GM11168 (cell line): Measurements from ENCODE around the gene COL20A1.

ENCODE experiments used
- in situ Hi-C: fragments of 300-500 bp; cut with MboI; formaldehyde crosslinking; loops from one replicate; pipeline ENCODE4 v1.12.0; 2022; ENCODE audit warnings: low sequenced_read_pairs; ENCODE audit not compliant: unreplicated experiment

COL20A1 gene

GRCh38 chr20:63289311-63290135, 3.5 kb upstream of the COL20A1 start:
- in situ Hi-C loops = no loop called here

- in situ Hi-C loops = no loop called here
Measured at GRCh38 chr20:63290136-63290676, 2.8 kb upstream of the COL20A1 start.

DNA sequence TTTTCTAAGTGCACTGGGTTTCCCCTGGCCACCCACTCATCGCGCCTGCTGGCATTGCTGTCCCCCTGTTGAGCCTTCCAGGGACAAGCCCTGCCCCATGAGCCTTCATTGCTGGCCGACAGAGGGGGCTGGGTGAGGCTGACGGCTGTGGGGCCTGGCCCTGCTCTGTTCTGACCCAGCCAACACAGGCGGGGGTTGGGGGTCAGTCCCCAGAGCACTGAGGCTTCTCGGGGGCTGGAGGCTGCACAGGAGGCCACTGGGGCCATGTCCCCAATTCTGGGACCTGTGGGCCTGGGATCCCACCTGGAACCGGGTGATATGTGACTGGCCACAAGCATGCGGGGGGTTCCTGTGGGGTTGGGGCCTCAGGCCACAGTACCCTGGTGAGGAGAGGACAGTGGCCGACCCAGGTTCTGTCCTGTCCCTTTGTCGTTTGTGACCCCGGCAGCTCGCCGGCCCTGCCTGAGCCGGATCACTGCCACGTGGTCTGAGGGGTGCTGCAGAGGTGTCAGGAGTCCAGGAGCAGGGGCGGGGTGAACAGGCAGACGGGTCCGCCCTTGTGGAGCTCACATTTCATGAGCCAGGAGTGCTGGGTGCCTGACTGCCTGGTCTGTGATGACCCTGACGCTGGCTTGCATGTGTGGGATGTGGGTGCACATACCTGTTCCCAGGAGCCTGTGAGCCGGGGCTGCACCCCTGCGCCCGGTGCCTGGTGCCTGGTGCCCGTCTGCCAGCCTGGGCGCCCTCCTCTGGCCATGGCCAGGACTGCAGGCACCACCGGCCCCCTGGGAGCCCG, 2.1 kb upstream of the COL20A1 start:
- in situ Hi-C loops = no loop called here

DNA sequence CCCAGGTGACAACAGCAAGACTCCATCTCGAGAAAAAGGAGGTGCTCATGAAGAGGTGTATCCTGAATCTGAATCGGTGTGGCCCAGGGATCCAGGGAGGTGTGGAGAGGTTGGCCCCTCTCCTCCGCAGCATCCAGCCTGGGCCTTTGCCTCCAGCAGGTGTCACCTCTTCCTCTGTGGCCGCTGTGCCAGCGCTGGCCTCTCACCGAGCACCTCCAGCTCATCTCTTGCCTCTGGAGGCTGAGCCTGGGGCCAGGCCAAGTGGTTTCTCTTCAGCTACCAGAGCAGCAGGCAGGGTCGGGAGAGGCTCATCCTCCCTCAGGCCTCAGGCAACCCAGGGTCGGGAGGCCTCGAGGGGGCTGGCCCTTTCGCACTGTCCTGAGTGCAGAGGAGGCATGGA, 1.2 kb upstream of the COL20A1 start:
- in situ Hi-C loops = no loop called here

- in situ Hi-C loops = no loop called here
Measured at GRCh38 chr20:63292292-63292701, 689 bp upstream of the COL20A1 start.

- in situ Hi-C loops = no loop called here
Measured at GRCh38 chr20:63293456-63293855, 470 bp downstream of the COL20A1 start.

DNA sequence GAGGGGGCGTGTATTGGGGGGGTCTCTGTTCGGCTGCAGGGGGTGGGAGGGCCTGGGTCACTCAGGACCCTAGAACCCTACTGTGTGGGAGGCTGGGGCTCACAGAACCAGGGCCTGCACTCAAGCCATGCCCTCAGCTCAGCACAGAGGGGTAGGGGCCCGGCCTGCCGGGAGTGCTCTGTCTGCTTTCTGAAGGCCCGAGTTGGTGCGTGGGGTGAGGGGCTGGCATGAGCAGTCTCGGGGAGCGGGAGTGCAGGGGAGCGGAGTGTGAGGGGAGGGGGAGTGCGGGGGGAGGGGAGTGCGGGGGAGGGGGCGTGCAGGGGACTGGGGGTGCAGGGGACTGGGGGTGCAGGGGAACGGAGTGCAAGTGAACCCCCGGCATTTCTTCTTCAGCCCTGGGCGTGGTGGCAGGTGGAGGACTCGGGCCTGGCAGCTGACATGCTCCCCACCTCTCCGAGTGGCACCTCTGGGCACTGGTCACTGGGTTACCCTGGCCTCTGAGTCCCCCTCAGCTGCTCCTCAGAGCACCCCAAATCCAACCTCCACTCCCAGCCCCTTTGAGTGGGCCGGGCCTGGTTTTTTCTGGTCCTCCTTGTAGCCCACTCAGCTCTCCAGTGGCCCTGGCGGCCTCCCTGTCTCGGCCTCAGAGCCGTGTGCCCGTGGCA, 1.0 kb downstream of the COL20A1 start:
- in situ Hi-C loops = no loop called here

DNA sequence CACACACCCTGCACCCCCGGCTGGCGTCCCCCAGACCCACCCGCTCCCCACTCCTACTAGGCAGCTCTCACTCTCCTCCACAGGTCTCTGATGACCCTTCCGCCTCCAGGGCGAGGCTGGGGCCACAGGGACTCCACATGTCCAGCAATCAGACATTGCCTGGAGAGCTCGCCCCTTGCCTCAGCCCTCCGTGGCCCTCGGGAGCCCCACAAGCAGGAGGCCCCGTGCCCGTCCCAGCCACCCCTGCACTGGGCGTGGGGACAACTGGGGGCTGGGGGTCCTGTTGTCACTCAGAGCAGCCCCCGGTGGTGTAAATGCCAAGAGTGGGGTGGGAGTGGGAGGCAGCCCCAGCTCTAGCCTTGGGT, 1.5 kb downstream of the COL20A1 start:
- in situ Hi-C loops = no loop called here

DNA sequence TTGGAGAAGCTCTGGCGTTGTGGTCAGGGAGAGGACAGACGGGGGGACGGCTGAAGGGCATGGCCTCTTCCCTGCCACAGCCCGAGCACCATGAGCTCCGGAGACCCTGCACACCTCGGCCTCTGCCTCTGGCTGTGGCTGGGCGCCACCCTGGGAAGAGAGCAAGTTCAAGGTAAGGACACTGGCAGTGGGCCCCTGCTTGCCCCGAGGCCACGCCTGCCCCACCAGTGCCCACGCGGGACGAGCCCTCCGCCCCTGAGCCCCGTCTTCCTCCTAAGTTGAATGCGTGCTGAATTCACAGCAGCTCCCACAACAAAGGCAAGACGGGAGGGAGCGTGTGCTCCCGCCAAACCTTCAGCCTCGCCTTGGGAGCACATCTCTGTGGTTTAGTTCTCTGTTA, 2.0 kb downstream of the COL20A1 start:
- in situ Hi-C loops = no loop called here

DNA sequence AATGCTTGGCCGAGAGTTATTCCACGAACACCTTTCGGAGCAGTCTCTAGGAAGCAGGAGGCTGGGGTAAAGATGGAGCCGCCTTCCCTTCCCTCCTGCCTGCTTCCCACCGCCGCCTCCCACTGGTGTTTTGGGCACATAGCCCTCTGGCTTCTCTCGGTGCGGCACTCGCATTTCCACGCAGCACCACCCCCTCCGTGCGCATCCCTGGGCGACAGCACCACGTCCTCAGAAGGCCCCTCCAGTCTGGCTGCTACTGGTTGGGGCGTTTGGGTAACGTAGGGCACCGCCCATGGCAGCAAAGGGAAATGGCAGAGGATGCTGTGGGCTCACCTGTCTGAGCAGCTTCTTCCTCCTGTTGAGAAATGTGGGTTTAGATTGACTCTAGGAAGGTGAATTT, 2.4 kb downstream of the COL20A1 start:
- in situ Hi-C loops = no loop called here

DNA sequence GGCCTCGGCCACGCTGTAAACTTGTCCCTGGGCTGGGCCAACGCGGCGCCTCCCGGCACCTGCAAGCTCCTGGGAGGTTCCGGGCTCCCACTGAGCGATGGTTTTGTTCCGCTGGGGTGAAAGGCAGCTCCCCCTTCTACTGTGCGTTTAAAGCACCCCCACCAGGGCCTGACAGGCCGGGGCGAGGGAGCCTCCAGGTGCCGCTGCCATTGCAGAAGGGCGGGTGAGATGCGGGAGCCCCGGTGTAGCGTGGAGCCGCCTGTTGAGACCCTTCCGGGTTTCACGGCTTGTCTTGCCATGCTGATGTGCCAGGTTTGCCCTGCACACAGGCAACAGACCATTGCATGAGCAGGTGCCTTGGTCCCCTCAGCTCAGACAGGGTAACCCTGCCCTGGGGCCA, 2.9 kb downstream of the COL20A1 start:
- in situ Hi-C loops = no loop called here

- in situ Hi-C loops = no loop called here
Measured at GRCh38 chr20:63296531-63297299, 3.7 kb downstream of the COL20A1 start.

- in situ Hi-C loops = no loop called here
Measured at GRCh38 chr20:63297371-63297781, 4.4 kb downstream of the COL20A1 start.

DNA sequence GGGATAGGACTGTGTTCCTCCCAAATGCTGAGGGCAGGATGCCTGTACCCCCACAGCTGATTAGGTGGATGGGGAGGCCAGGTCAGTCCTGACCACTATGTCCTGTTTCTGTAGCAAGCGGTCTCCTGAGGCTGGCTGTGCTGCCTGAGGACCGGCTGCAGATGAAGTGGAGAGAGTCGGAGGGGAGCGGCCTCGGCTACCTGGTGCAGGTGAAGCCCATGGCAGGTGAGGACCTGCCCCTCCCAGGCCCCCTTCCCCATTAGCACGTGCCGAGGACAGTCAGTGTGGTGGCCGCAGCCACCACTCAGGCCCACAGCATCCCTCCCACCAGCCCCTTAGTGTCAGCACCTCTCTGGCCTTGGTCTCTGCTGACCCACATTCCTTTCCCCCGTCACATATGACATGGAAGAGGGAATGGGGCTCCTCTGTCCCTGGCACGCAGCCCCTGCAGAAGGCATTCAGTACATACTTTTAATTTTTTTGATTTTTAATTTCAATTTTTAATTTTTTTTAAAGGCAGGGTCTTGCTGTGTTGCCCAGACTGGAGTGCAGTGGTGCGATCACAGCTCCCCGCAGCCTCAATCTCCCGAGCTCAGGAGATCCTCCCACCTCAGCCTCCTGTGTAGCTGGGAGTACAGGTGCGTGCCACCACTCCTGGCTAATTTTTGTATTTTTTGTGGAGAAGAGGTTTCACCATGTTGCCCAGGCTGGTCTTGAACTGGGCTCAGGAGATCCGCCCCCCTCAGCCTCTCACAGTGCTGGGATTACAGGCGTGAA, 5.0 kb downstream of the COL20A1 start:
- in situ Hi-C loops = no loop called here

DNA sequence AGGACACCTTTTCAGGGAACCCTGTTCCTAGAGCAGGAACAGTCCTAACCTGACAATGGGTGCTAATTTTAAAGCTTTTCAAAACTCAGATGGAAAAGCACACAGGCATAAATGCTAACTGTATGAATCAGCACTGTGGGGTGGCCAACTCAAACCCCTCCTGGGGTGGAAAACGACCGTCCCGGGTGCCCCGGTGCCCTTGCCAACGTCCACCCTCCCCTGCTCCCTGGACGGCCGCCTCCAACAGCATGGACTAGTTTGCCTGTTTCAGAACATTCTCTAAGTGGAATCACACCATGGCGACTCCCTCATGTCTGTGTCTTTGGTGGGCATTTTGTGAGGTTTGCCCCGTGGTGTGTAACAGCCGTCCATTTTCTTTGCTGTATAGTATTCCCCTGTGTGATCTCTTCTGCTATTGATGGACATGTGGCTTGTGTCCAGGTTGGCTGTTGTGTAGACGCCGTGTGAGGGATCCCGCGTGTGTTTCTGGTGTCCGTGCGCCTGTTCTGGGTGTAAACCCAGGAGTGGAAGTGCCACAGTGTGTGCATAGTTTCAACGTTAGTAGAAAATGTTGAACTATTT, 5.8 kb downstream of the COL20A1 start:
- in situ Hi-C loops = no loop called here

- in situ Hi-C loops = no loop called here
Measured at GRCh38 chr20:63301671-63302070, 8.7 kb downstream of the COL20A1 start.

GRCh38 chr20:63303095-63303666, 10.2 kb downstream of the COL20A1 start:
- in situ Hi-C loops = no loop called here

- in situ Hi-C loops = no loop called here
Measured at GRCh38 chr20:63305393-63305792, 12.4 kb downstream of the COL20A1 start.
